ENCODE data around the gene ADPRH. TPM values are rescaled to one million over a fixed set of nuclear protein-coding genes. Genes with fewer than 3 reads are reported as not detected.

ADPRH gene
- total and polyA plus RNA-seq, 9 donors = 2.1 to 14.6 (median 4.5) TPM

GRCh38 chr3:119619094-119619493 is 39.8 kb downstream of the ADPRH start:
- TF ChIP-seq EP300 (IDR thresholded peaks at IDR 0.05) = no peak
- no peak for TF ChIP-seq CTCF (IDR thresholded peaks at IDR 0.05)
- no peak for TF ChIP-seq POLR2A (IDR thresholded peaks at IDR 0.05)
- Histone ChIP-seq H3K9me3 (no peaks in the 10 kb centered on the region), H3K4me3 (no peak overlapping the region), H3K27ac (no peak overlapping the region), H3K4me1 (ENCODE audit: insufficient read depth) (no peaks in the 10 kb centered on the region), H3K27me3 (no peaks in the 10 kb centered on the region), H3K36me3 (no peaks in the 10 kb centered on the region)
- DNase-seq = no peak
- intact Hi-C loops (cut with DNase I) = no loop called here
- 77 to 82% (median 79%) methylated on average over 7 of the region's 7 CpGs for WGBS, 3 donors

GRCh38 chr3:119620899-119621298 is 41.6 kb downstream of the ADPRH start:
- Histone ChIP-seq H3K9me3 (no peaks in the 10 kb centered on the region), H3K27me3 (no peaks in the 10 kb centered on the region), H3K4me3 (no peak overlapping the region), H3K4me1 (ENCODE audit: insufficient read depth) (no peaks in the 10 kb centered on the region), H3K36me3 (no peaks in the 10 kb centered on the region), H3K27ac (no peak overlapping the region)
- no peak for TF ChIP-seq CTCF (IDR thresholded peaks at IDR 0.05)
- no peak for TF ChIP-seq POLR2A (IDR thresholded peaks at IDR 0.05)
- TF ChIP-seq EP300 (IDR thresholded peaks at IDR 0.05) = no peak
- 73 to 88% (median 76%) methylated on average over 5 of the region's 5 CpGs for WGBS, 3 donors
- intact Hi-C loops (cut with DNase I) = no loop called here
- no peak for DNase-seq

DNA sequence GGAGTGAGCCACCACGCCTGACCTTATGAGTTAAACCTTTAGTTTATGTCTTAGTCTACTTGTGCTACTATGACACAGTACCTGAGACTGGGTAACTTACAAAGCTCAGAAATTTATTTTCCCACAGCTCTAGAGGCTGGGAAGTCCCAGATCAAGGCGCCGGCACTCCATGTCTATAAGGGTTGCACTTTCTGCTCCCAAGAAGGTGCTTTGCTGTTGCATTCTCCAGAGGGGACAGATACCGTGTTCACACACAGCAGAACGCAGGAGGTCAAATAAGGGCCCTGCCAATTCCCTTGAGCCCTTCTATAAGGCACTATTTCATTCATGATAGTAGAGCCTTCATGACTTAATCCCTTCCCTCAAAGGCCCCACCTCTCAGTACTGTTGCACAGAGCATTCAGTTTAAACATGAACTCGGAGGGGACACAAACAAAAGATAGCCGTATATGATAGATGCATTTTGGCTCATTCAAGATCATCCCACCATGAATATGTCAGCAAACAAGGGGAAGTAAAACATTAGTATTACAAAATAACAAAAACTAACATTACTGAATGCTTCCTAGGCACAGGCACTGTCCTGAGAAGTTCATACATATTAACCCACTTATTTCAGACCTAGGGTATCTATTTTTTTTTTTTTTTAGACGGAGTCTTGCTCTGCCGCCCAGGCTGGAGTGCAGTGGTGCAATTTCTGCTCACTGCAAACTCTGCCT is 44.9 kb downstream of the ADPRH start:
- TF ChIP-seq CTCF (IDR thresholded peaks at IDR 0.05) = no peak
- TF ChIP-seq POLR2A (IDR thresholded peaks at IDR 0.05) = no peak
- no peak for TF ChIP-seq EP300 (IDR thresholded peaks at IDR 0.05)
- DNase-seq = no peak
- intact Hi-C loops (cut with DNase I) = no loop called here
- Histone ChIP-seq H3K4me1 (ENCODE audit: insufficient read depth) (peaks cover 5% of the 10 kb centered on the region), H3K27ac (no peak overlapping the region), H3K27me3 (no peaks in the 10 kb centered on the region), H3K4me3 (no peak overlapping the region), H3K36me3 (no peaks in the 10 kb centered on the region), H3K9me3 (no peaks in the 10 kb centered on the region)
- WGBS, 3 donors = 81 to 84% (median 83%) methylated on average over 9 of the region's 9 CpGs

- no peak for TF ChIP-seq EP300 (IDR thresholded peaks at IDR 0.05)
- no peak for TF ChIP-seq CTCF (IDR thresholded peaks at IDR 0.05)
- no peak for TF ChIP-seq POLR2A (IDR thresholded peaks at IDR 0.05)
- Histone ChIP-seq H3K4me3 (no peak overlapping the region), H3K27me3 (no peaks in the 10 kb centered on the region), H3K4me1 (ENCODE audit: insufficient read depth) (peaks cover 7% of the 10 kb centered on the region), H3K9me3 (no peaks in the 10 kb centered on the region), H3K36me3 (no peaks in the 10 kb centered on the region), H3K27ac (no peak overlapping the region)
- intact Hi-C loops (cut with DNase I) = no loop called here
- no peak for DNase-seq
- 83 to 88% (median 87%) methylated on average over 8 of the region's 8 CpGs for WGBS, 3 donors
Observed at GRCh38 chr3:119625451-119626153, 46.3 kb downstream of the ADPRH start.

Data from ovary (tissue), 9 donors.